MM.1S (cell line): ENCODE data around the gene ARSD.

ENCODE experiments used
- DNase-seq: peaks from one replicate; pipeline ENCODE4 v3.0.0-alpha.2; 2015
- H2AFZ ChIP-seq: fragments of 300-600 bp; sonication (generic); 2 replicates; pipeline ENCODE4 v1.6.0; 2016; ENCODE audit warnings: antibody characterized with exemption, low read length
- H3F3A ChIP-seq: fragments of 300-600 bp; sonication (generic); 2 replicates; pipeline ENCODE4 v1.6.1; 2016; ENCODE audit warnings: mild to moderate bottlenecking, antibody characterized with exemption, low read length, moderate library complexity, mixed read lengths; ENCODE audit not compliant: insufficient read depth
- H3K27ac ChIP-seq: fragments of 300-600 bp; sonication (generic); 2 replicates; pipeline ENCODE4 v1.5.1; 2016; ENCODE audit warnings: mild to moderate bottlenecking, low read length
- H3K27me3 ChIP-seq: fragments of 300-600 bp; sonication (generic); replicated peaks from 2 replicates; pipeline ENCODE4 v1.6.0; 2016; ENCODE audit warnings: low read length; ENCODE audit not compliant: insufficient read depth
- H3K36me3 ChIP-seq: fragments of 300-600 bp; sonication (generic); replicated peaks from 2 replicates; pipeline ENCODE4 v1.6.1; 2016; ENCODE audit warnings: mild to moderate bottlenecking, low read length, mixed read lengths; ENCODE audit not compliant: insufficient read depth
- H3K4me1 ChIP-seq: fragments of 300-600 bp; sonication (generic); 2 replicates; pipeline ENCODE4 v1.6.1; 2016; ENCODE audit warnings: low read length, mixed read lengths
- H3K4me2 ChIP-seq: fragments of 300-600 bp; sonication (generic); 2 replicates; pipeline ENCODE4 v1.6.0; 2016; ENCODE audit warnings: low read depth, low read length
- H3K4me3 ChIP-seq: fragments of 300-600 bp; sonication (generic); 2 replicates; pipeline ENCODE4 v1.5.1; 2016; ENCODE audit warnings: low read length, mixed read lengths
- H3K79me2 ChIP-seq: fragments of 300-600 bp; sonication (generic); 2 replicates; pipeline ENCODE4 v1.6.1; 2016; ENCODE audit warnings: mixed run types, low read length, mixed read lengths
- H3K9ac ChIP-seq: fragments of 300-600 bp; sonication (generic); 2 replicates; pipeline ENCODE4 v1.6.1; 2016; ENCODE audit warnings: low read length, mixed read lengths
- H3K9me2 ChIP-seq: fragments of 300-600 bp; sonication (generic); replicated peaks from 2 replicates; pipeline ENCODE4 v1.6.1; 2016; ENCODE audit warnings: mild to moderate bottlenecking, low read length, mixed read lengths; ENCODE audit not compliant: insufficient read depth
- H3K9me3 ChIP-seq: fragments of 300-600 bp; sonication (generic); replicated peaks from 2 replicates; pipeline ENCODE4 v1.6.1; 2016; ENCODE audit warnings: mild to moderate bottlenecking, low read length, mixed read lengths; ENCODE audit not compliant: insufficient read depth
- H4K20me1 ChIP-seq: fragments of 300-600 bp; sonication (generic); 2 replicates; pipeline ENCODE4 v1.6.1; 2016; ENCODE audit warnings: mild to moderate bottlenecking, low read length, moderate library complexity, mixed read lengths; ENCODE audit not compliant: insufficient read depth
- EZH2 ChIP-seq: fragments of 300-600 bp; sonication (generic); optimal IDR thresholded peaks from 2 replicates; pipeline ENCODE3; 2017; ENCODE audit warnings: low read depth, mild to moderate bottlenecking, antibody characterized with exemption, low read length, mixed read lengths
- EZH2phosphoT487 ChIP-seq: fragments of 300-600 bp; sonication (generic); IDR thresholded peaks from 2 replicates; pipeline ENCODE4 v1.6.1; 2018; ENCODE audit warnings: antibody characterized with exemption, low read length
- TF ChIP-seq, protein P1 (sequence below): fragments of 300-600 bp; sonication (generic); IDR thresholded peaks from 2 replicates; pipeline ENCODE4 v1.5.1; 2016; ENCODE audit warnings: antibody characterized with exemption, low read length, mixed read lengths

ARSD gene

GRCh38 chrX:2962381-2962780, 33.2 kb upstream of the ARSD start:
- no peak overlapping the region for H2AFZ ChIP-seq
- no peak overlapping the region for H3K4me3 ChIP-seq
- no peaks in the 10 kb centered on the region for H4K20me1 ChIP-seq
- H3K27me3 ChIP-seq, result no peaks in the 10 kb centered on the region
- DNase-seq, result no peak
- TF ChIP-seq, protein P1, sequence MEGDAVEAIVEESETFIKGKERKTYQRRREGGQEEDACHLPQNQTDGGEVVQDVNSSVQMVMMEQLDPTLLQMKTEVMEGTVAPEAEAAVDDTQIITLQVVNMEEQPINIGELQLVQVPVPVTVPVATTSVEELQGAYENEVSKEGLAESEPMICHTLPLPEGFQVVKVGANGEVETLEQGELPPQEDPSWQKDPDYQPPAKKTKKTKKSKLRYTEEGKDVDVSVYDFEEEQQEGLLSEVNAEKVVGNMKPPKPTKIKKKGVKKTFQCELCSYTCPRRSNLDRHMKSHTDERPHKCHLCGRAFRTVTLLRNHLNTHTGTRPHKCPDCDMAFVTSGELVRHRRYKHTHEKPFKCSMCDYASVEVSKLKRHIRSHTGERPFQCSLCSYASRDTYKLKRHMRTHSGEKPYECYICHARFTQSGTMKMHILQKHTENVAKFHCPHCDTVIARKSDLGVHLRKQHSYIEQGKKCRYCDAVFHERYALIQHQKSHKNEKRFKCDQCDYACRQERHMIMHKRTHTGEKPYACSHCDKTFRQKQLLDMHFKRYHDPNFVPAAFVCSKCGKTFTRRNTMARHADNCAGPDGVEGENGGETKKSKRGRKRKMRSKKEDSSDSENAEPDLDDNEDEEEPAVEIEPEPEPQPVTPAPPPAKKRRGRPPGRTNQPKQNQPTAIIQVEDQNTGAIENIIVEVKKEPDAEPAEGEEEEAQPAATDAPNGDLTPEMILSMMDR, result no peak
- H3K9ac ChIP-seq, result no peak overlapping the region
- H3K27ac ChIP-seq, result no peak overlapping the region
- H3K9me3 ChIP-seq, result no peaks in the 10 kb centered on the region
- no peaks in the 10 kb centered on the region for H3K9me2 ChIP-seq
- no peaks in the 10 kb centered on the region for H3K79me2 ChIP-seq
- H3K4me2 ChIP-seq, result no peak overlapping the region
- H3K4me1 ChIP-seq, result no peaks in the 10 kb centered on the region
- H3F3A ChIP-seq, result no peaks in the 10 kb centered on the region
- H3K36me3 ChIP-seq, result no peaks in the 10 kb centered on the region

- H4K20me1 ChIP-seq, result no peaks in the 10 kb centered on the region
- TF ChIP-seq, protein P1, result no peak
- TF ChIP-seq EZH2phosphoT487, result no peak
- no peak for TF ChIP-seq EZH2
- H3K9me3 ChIP-seq, result no peaks in the 10 kb centered on the region
- DNase-seq, result no peak
- H3F3A ChIP-seq, result no peaks in the 10 kb centered on the region
- no peak overlapping the region for H2AFZ ChIP-seq
- H3K27me3 ChIP-seq, result no peaks in the 10 kb centered on the region
- H3K9ac ChIP-seq, result no peak overlapping the region
- no peaks in the 10 kb centered on the region for H3K9me2 ChIP-seq
- H3K27ac ChIP-seq, result no peak overlapping the region
- no peak overlapping the region for H3K4me3 ChIP-seq
- no peak overlapping the region for H3K4me2 ChIP-seq
- no peaks in the 10 kb centered on the region for H3K79me2 ChIP-seq
- H3K36me3 ChIP-seq, result no peaks in the 10 kb centered on the region
- no peaks in the 10 kb centered on the region for H3K4me1 ChIP-seq
These were observed 31.8 kb upstream of the ARSD start for GRCh38 chrX:2960861-2961515.

GRCh38 chrX:2958199-2958598, 29.1 kb upstream of the ARSD start:
- no peaks in the 10 kb centered on the region for H3K9me3 ChIP-seq
- TF ChIP-seq EZH2phosphoT487, result no peak
- TF ChIP-seq EZH2, result no peak
- TF ChIP-seq, protein P1, result no peak

More at GRCh38 chrX:2958199-2958598, 29.1 kb upstream of the ARSD start:
- H3K36me3 ChIP-seq, result no peaks in the 10 kb centered on the region
- no peaks in the 10 kb centered on the region for H3K27me3 ChIP-seq
- H4K20me1 ChIP-seq, result no peaks in the 10 kb centered on the region
- H3K79me2 ChIP-seq, result no peaks in the 10 kb centered on the region
- no peak overlapping the region for H3K4me2 ChIP-seq
- H3K4me1 ChIP-seq, result no peaks in the 10 kb centered on the region
- H3K9ac ChIP-seq, result no peak overlapping the region
- H3K27ac ChIP-seq, result no peak overlapping the region
- DNase-seq, result no peak
- H2AFZ ChIP-seq, result no peak overlapping the region
- no peaks in the 10 kb centered on the region for H3K9me2 ChIP-seq
- H3F3A ChIP-seq, result no peaks in the 10 kb centered on the region
- no peak overlapping the region for H3K4me3 ChIP-seq
